Measurements from ENCODE around the gene ZFYVE27.

The ZFYVE27 gene

GRCh38 chr10:97791824-97792721 is 55.1 kb downstream of the ZFYVE27 start:
- DNase-seq (ENCODE audit: low read depth in 2 of 2), result peak; percentile 29 to 46

- no peak for DNase-seq (ENCODE audit: low read depth in 2 of 2)
Observed at GRCh38 chr10:97795886-97796285, 59.0 kb downstream of the ZFYVE27 start.

GRCh38 chr10:97796651-97797050 is 59.7 kb downstream of the ZFYVE27 start:
- peak in 1 of 2 donors; percentile 5 for DNase-seq (ENCODE audit: low read depth in 2 of 2)

GRCh38 chr10:97798958-97799610 is 62.2 kb downstream of the ZFYVE27 start:
- DNase-seq (ENCODE audit: low read depth in 2 of 2), result no peak

- DNase-seq (ENCODE audit: low read depth in 2 of 2), result no peak
Observed at GRCh38 chr10:97800474-97800873, 63.5 kb downstream of the ZFYVE27 start.

- DNase-seq (ENCODE audit: low read depth in 2 of 2), result no peak
Observed at GRCh38 chr10:97801422-97801821, 64.5 kb downstream of the ZFYVE27 start.

- no peak for DNase-seq (ENCODE audit: low read depth in 2 of 2)
Observed at GRCh38 chr10:97805096-97805884, 68.4 kb downstream of the ZFYVE27 start.

- DNase-seq (ENCODE audit: low read depth in 2 of 2), result no peak
Observed at GRCh38 chr10:97805949-97806348, 69.0 kb downstream of the ZFYVE27 start.

GRCh38 chr10:97810446-97810845 is 73.5 kb downstream of the ZFYVE27 start:
- DNase-seq (ENCODE audit: low read depth in 2 of 2), result no peak

Measured in stimulated activated CD8-positive, alpha-beta memory T cell treated with anti-CD3 and anti-CD28 coated beads, Interleukin-15, amount 100 ng/mL, for 4 hours (primary cell).